GM12878 (cell line): Measurements from ENCODE around the gene CRTAP. TPM values are rescaled to one million over a fixed set of nuclear protein-coding genes. Genes with fewer than 3 reads are reported as not detected.

Source experiments
- ATAC-seq: fragments of 200-7000 bp; cut with Tn5 transposase; 3 replicates; pipeline ENCODE4 v1.9.1; 2020; ENCODE audit warnings: mild to moderate bottlenecking, moderate library complexity
- BruUV-seq: library from RNA; stranded (reverse); fragments of 400-500 nt; replicated peaks from 2 replicates; lab custom pipeline; 2021; lab: Mats Ljungman, UMichigan
- CTCF ChIA-PET: fragments of 300-600 bp; sonication (Branson Sonifier 250); formaldehyde crosslinking; extraction: SDS; loops from one replicate; lab custom pipeline; 2021; ENCODE audit warnings: inconsistent platforms; lab: Yijun Ruan, JAX
- POLR2A ChIA-PET: fragments of 350-600 bp; formaldehyde crosslinking; extraction: SDS; loops from one replicate; lab custom pipeline; 2021; ENCODE audit warnings: inconsistent platforms; lab: Charles Lee
- RAD21 ChIA-PET: fragments of 300-600 bp; sonication (Branson Sonifier 250); formaldehyde crosslinking; loops from one replicate; lab custom pipeline; 2023; ENCODE audit warnings: antibody characterized with exemption; ENCODE audit not compliant: unreplicated experiment; lab: Charles Lee
- SMC1A ChIA-PET: fragments of 300-600 bp; sonication (Branson Sonifier 250); formaldehyde crosslinking; loops from one replicate; lab custom pipeline; 2023; ENCODE audit not compliant: unreplicated experiment, uncharacterized antibody; lab: Charles Lee
- DNase-seq: peaks from one replicate; pipeline ENCODE4 v3.0.0-alpha.2; 2011; ENCODE audit warnings: low read depth, low spot score
- FAIRE-seq: peaks from 3 replicates; lab custom pipeline; 2011; peaks lifted over from hg19 to GRCh38; lab: Jason Lieb, UNC
- H2AFZ ChIP-seq: 2 replicates; pipeline ENCODE4 v1.6.0; 2011; ENCODE audit warnings: low read depth, low read length, control low read depth; ENCODE audit not compliant: control insufficient read depth
- H3K27ac ChIP-seq: 2 replicates; pipeline ENCODE4 v1.5.1; 2011; ENCODE audit warnings: control low read depth; ENCODE audit not compliant: control insufficient read depth, insufficient read depth
- H3K27me3 ChIP-seq, 2 experiments: replicated peaks in 1 of 2; 2 replicates each; pipeline versions ENCODE4 v1.6.0 to v1.6.1; 2011; ENCODE audit warnings: low read length in 1 of 2; ENCODE audit not compliant: control insufficient read depth in 2 of 2, insufficient read depth in 2 of 2
- H3K36me3 ChIP-seq, 2 experiments: 2 replicates each; pipeline ENCODE4 v1.5.1; 2011; ENCODE audit warnings: low read length in 1 of 2; ENCODE audit not compliant: control insufficient read depth in 2 of 2, insufficient read depth in 2 of 2
- H3K4me1 ChIP-seq: 2 replicates; pipeline ENCODE4 v1.6.1; 2011; ENCODE audit warnings: mild to moderate bottlenecking, low read length, moderate library complexity, mixed read lengths; ENCODE audit not compliant: control insufficient read depth, insufficient read depth
- H3K4me2 ChIP-seq: 2 replicates; pipeline ENCODE4 v1.6.0; 2011; ENCODE audit warnings: control low read depth; ENCODE audit not compliant: control insufficient read depth, insufficient read depth
- H3K4me3 ChIP-seq: fragments of 200-600 bp; sonication (generic); 2 replicates; pipeline ENCODE4 v1.5.1; 2016
- H3K79me2 ChIP-seq: 2 replicates; pipeline ENCODE4 v1.6.0; 2011; ENCODE audit warnings: low read length; ENCODE audit not compliant: control insufficient read depth, insufficient read depth
- H3K9ac ChIP-seq: 2 replicates; pipeline ENCODE4 v1.8.0; 2011; ENCODE audit warnings: low read length, control low read depth, mixed read lengths; ENCODE audit not compliant: control insufficient read depth, insufficient read depth
- H3K9me3 ChIP-seq: replicated peaks from 3 replicates; pipeline ENCODE4 v1.5.1; 2011; ENCODE audit warnings: mild to moderate bottlenecking, low read length; ENCODE audit not compliant: control insufficient read depth, insufficient read depth
- H4K20me1 ChIP-seq: 2 replicates; pipeline ENCODE4 v1.6.0; 2011; ENCODE audit not compliant: control insufficient read depth, insufficient read depth
- BCL11A ChIP-seq: IDR thresholded peaks from 2 replicates; pipeline ENCODE4 v1.6.1; 2011; ENCODE audit warnings: low read depth, low read length
- CEBPZ ChIP-seq: fragments of 150-350 bp; IDR thresholded peaks from 2 replicates; pipeline ENCODE4 v1.6.1; 2016; ENCODE audit warnings: low read depth, low read length
- CTCF ChIP-seq, 3 experiments: IDR thresholded peaks in 2 of 3; conservative IDR thresholded peaks in 1 of 3; 2 replicates each; pipeline ENCODE4 v1.5.1; 2011; ENCODE audit warnings: low read depth in 3 of 3, low read length in 3 of 3, mild to moderate bottlenecking in 3 of 3, control low read depth in 2 of 3, moderate library complexity in 2 of 3, inconsistent platforms in 1 of 3, mixed read lengths in 1 of 3; ENCODE audit not compliant: control insufficient read depth in 2 of 3, insufficient read depth in 1 of 3; ENCODE audit errors: extremely low read depth in 1 of 3
- NR2C1 ChIP-seq: fragments of 450-650 bp; IDR thresholded peaks from 2 replicates; pipeline ENCODE4 v1.6.1; 2017; ENCODE audit warnings: antibody characterized with exemption, mild to moderate bottlenecking, moderate library complexity
- PBX3 ChIP-seq: IDR thresholded peaks from 2 replicates; pipeline ENCODE4 v1.6.1; 2011; ENCODE audit warnings: mild to moderate bottlenecking, low read depth, low read length, moderate library complexity; ENCODE audit not compliant: insufficient replicate concordance
- POLR2AphosphoS5 ChIP-seq: IDR thresholded peaks from 2 replicates; pipeline ENCODE4 v1.6.1; 2011; ENCODE audit warnings: mild to moderate bottlenecking, low read length, inconsistent platforms
- RAD21 ChIP-seq: IDR thresholded peaks from 2 replicates; pipeline ENCODE4 v1.6.1; 2011; ENCODE audit warnings: mild to moderate bottlenecking, low read depth, low read length, moderate library complexity; ENCODE audit not compliant: insufficient read depth
- SP1 ChIP-seq: IDR thresholded peaks from one replicate; pipeline ENCODE4 v1.6.1; 2011; ENCODE audit warnings: low read depth, low read length
- TBL1XR1 ChIP-seq: IDR thresholded peaks from 2 replicates; pipeline ENCODE4 v1.6.1; 2012; ENCODE audit warnings: low read depth, low read length, improper control_type of control experiment
- ZNF622 ChIP-seq: fragments of 450-650 bp; IDR thresholded peaks from 2 replicates; pipeline ENCODE4 v1.6.1; 2017; ENCODE audit warnings: mild to moderate bottlenecking, inconsistent platforms
- ZNF687 ChIP-seq: fragments of 450-650 bp; IDR thresholded peaks from 2 replicates; pipeline ENCODE4 v1.6.1; 2017; ENCODE audit warnings: mild to moderate bottlenecking, moderate library complexity
- WGBS: methylation state at CpG from one replicate; pipeline ENCODE4 v1.1.6; 2016; ENCODE audit warnings: low lambda C conversion rate; ENCODE audit not compliant: insufficient replicate concordance, insufficient coverage; ENCODE audit errors: missing lambda C conversion rate; 5-methylcytosine and 5-hydroxymethylcytosine counted together
- in situ Hi-C: fragments of 300-500 bp; cut with MboI; formaldehyde crosslinking; loops from 9 replicates; pipeline ENCODE4 v1.14.3; 2018; ENCODE audit warnings: mixed read lengths
- intact Hi-C: fragments of 100-400 bp; cut with micrococcal nuclease; formaldehyde crosslinking; loops from one replicate; pipeline ENCODE4 v1.14.2; 2022; ENCODE audit not compliant: unreplicated experiment
- polyA plus RNA-seq, 11 experiments: library from polyadenylated mRNA; depleted of rRNA in 4 of 11; unstranded in 6 of 11; stranded (reverse) in 5 of 11; fragments of >200 nt; fragmentation: Nextera tagmentation in 4 of 11; fragmentation: Illumina TruSeq in 1 of 11; extraction: Ambion mirVana in 4 of 11; extraction: Trizol in 1 of 11; gene quantifications; 1 replicate in 1 of 11; 2 replicates in 10 of 11; pipeline versions ENCODE4 v1.2.1 to v1.2.3, GENCODE V29; 2011 to 2016; ENCODE audit warnings: inconsistent platforms in 2 of 11, missing spikeins in 2 of 11, low read depth in 1 of 11
- total RNA-seq, 4 experiments: library from RNA; depleted of rRNA in 3 of 4; stranded (reverse); fragments of >200 nt in 3 of 4; fragmentation: Illumina TruSeq in 1 of 4; extraction: Trizol in 1 of 4; gene quantifications; 2 replicates each; pipeline versions ENCODE4 v1.2.1 to v1.2.3, GENCODE V29; 2013 to 2021
- TF ChIP-seq, protein P1 (sequence below): IDR thresholded peaks from 2 replicates; pipeline ENCODE4 v1.6.1; 2012; ENCODE audit warnings: low read depth, low read length, improper control_type of control experiment

CRTAP gene
- total and polyA plus RNA-seq, 10 of the 15 experiments (the other 5 are each of a cell fraction or from before 2014, with no cell fraction given): 6.0 to 42.3 (median 23.3) TPM

GRCh38 chr3:33144433-33144832 lies 30.6 kb downstream of the CRTAP start:
- peaks cover 4% of the 10 kb centered on the region; the same call in 1 of the 2 replicates for H3K4me1 ChIP-seq
- FAIRE-seq (no peak), ATAC-seq (peak; percentile 73), DNase-seq (no peak)
- RAD21 ChIA-PET: interaction anchor here (2.4 kb wide), 1 partner anchor 13 kb away, joined by 9 read pairs; no protein-coding TSS in a partner anchor
- in situ Hi-C loops: no loop called here
- CTCF ChIA-PET: interaction anchor here (0.5 to 13.7 kb wide), 11 partner anchors 12 to 884 kb away, joined by 3 to 136 read pairs (median 5); no protein-coding TSS in a partner anchor
- POLR2A ChIA-PET: no interaction called here
- no peak overlapping the region for H3K9ac ChIP-seq
- no peak overlapping the region for H2AFZ ChIP-seq
- H3K4me2 ChIP-seq: no peak overlapping the region
- H3K27me3 ChIP-seq: no peaks in the 10 kb centered on the region
- H4K20me1 ChIP-seq: no peaks in the 10 kb centered on the region
- intact Hi-C loops: no loop called here
- H3K27ac ChIP-seq: no peak overlapping the region
- no peaks in the 10 kb centered on the region; a peak in 1 of 4 replicates for H3K36me3 ChIP-seq
- no TSS peak for BruUV-seq
- no peaks in the 10 kb centered on the region for H3K79me2 ChIP-seq
- WGBS: 0% methylated on average over 1 of the region's 1 CpG
- H3K4me3 ChIP-seq: no peak overlapping the region
- no peaks in the 10 kb centered on the region for H3K9me3 ChIP-seq
- SMC1A ChIA-PET: interaction anchor here (2.1 to 2.4 kb wide), 2 partner anchors 13 to 229 kb away, joined by 7 to 13 read pairs; no protein-coding TSS in a partner anchor
- TF ChIP-seq RAD21 (peak; percentile 27; the same call in 1 of the 2 replicates), CEBPZ (no peak), CTCF (IDR thresholded peaks at IDR 0.05 in 2 of 3, conservative IDR thresholded peaks at IDR 0.05 in 1 of 3; ENCODE audit: control insufficient read depth in 2 of 3, extremely low read depth in 1 of 3, insufficient read depth in 1 of 3, low read depth in 3 of 3, low read length in 3 of 3) (peak; percentile 37 to 59 (median 55)), ZNF622 (no peak), PBX3 (no peak), POLR2AphosphoS5 (no peak), ZNF687 (no peak), TBL1XR1 (no peak), NR2C1 (no peak), BCL11A (no peak), SP1 (no peak)
- TF ChIP-seq, protein P1, sequence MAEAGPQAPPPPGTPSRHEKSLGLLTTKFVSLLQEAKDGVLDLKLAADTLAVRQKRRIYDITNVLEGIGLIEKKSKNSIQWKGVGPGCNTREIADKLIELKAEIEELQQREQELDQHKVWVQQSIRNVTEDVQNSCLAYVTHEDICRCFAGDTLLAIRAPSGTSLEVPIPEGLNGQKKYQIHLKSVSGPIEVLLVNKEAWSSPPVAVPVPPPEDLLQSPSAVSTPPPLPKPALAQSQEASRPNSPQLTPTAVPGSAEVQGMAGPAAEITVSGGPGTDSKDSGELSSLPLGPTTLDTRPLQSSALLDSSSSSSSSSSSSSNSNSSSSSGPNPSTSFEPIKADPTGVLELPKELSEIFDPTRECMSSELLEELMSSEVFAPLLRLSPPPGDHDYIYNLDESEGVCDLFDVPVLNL: no peak
